ENCODE data around the gene CLEC12A.

DNA sequence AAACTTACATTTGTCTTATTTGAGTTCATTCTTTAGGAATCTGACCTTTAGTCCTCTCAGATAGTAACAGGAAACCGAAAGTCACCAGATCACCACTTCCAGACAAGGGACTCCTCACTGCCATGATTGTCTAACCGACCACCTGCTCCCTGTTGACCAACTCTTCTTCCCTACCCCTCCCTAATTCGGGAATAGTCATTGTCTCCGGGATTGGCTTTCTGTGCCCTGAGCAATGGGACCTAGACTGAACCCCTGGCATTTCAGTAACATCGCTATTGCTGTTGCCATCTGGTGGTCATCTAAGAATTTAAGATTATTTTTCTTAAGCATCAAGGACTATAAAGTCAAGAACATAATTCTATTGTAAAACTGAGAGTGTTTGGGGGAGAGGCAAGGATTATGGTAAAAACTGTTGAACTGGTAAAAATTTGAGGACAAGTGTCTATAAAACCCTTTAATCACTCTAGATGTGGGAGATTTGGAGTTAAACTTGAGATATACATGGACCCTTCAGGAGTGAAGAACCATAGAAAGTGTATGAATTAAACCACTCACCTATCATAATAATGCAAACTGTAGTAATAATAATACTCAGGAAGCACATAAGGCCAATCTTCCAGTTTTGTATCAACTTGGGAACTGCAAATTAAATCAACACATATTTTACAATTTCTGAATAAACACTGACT, 45.4 kb upstream of the CLEC12A start:
- TF ChIP-seq CTCF (IDR thresholded peaks at IDR 0.05; ENCODE audit: insufficient read depth, low read depth, low read length) (peak; percentile 41), EZH2 (IDR thresholded peaks at IDR 0.05; ENCODE audit: insufficient read depth, low read length) (no peak)
